NAMALWA (cell line): ENCODE results near the gene RAB35.

ENCODE experiments used
- DNase-seq: peaks from one replicate; pipeline ENCODE4 v3.0.0-alpha.2; 2015; ENCODE audit warnings: low spot score

Gene RAB35

GRCh38 chr12:120103371-120103770 is 13.2 kb downstream of the RAB35 start:
- DNase-seq, result no peak

- no peak for DNase-seq
These were observed 13.6 kb downstream of the RAB35 start for GRCh38 chr12:120103044-120103338.

- DNase-seq, result no peak
These were observed 14.1 kb downstream of the RAB35 start for GRCh38 chr12:120102189-120103043.

- no peak for DNase-seq
These were observed 14.9 kb downstream of the RAB35 start for GRCh38 chr12:120101617-120102016.

- DNase-seq, result no peak
These were observed 15.4 kb downstream of the RAB35 start for GRCh38 chr12:120101182-120101581.

GRCh38 chr12:120100630-120101029 is 15.9 kb downstream of the RAB35 start:
- DNase-seq, result no peak

- DNase-seq, result no peak
These were observed 16.8 kb downstream of the RAB35 start for GRCh38 chr12:120099738-120100137.

GRCh38 chr12:120098756-120099470 is 17.6 kb downstream of the RAB35 start:
- no peak for DNase-seq

GRCh38 chr12:120096671-120097202 is 19.8 kb downstream of the RAB35 start:
- DNase-seq, result no peak

GRCh38 chr12:120095736-120096135 is 20.8 kb downstream of the RAB35 start:
- DNase-seq, result no peak

GRCh38 chr12:120095331-120095730 is 21.2 kb downstream of the RAB35 start:
- no peak for DNase-seq

GRCh38 chr12:120094485-120094884 is 22.1 kb downstream of the RAB35 start:
- DNase-seq, result no peak

- DNase-seq, result peak; percentile 40
These were observed 22.8 kb downstream of the RAB35 start for GRCh38 chr12:120093592-120094355.

GRCh38 chr12:120093336-120093591 is 23.3 kb downstream of the RAB35 start:
- no peak for DNase-seq

GRCh38 chr12:120092551-120093335 is 23.8 kb downstream of the RAB35 start:
- no peak for DNase-seq

GRCh38 chr12:120091371-120092090 is 25.0 kb downstream of the RAB35 start:
- no peak for DNase-seq

- DNase-seq, result no peak
These were observed 25.8 kb downstream of the RAB35 start for GRCh38 chr12:120090626-120091295.

GRCh38 chr12:120090206-120090605 is 26.3 kb downstream of the RAB35 start:
- no peak for DNase-seq

GRCh38 chr12:120089796-120090195 is 26.8 kb downstream of the RAB35 start:
- no peak for DNase-seq

GRCh38 chr12:120089105-120089504 is 27.4 kb downstream of the RAB35 start:
- DNase-seq, result no peak
